Measurements from ENCODE around the gene UBALD2. TPM values are rescaled to one million over a fixed set of nuclear protein-coding genes. Genes with fewer than 3 reads are reported as not detected.
A peak's percentile ranks its signal among the peaks of the same experiment; 100 is the strongest.

UBALD2 gene
- total RNA-seq, 1 donor from 2014 or later = 26.4 TPM

- no peaks in the 10 kb centered on the region for H3K27me3 Mint-ChIP-seq (ENCODE audit: low read depth)
- peaks cover 17% of the 10 kb centered on the region for H3K4me1 Mint-ChIP-seq
- H3K9me3 Mint-ChIP-seq = no peaks in the 10 kb centered on the region
- H3K27ac Mint-ChIP-seq = no peak overlapping the region
- H3K4me3 Mint-ChIP-seq = no peak overlapping the region
- no peaks in the 10 kb centered on the region for H3K36me3 Mint-ChIP-seq
- no peak for TF ChIP-seq CTCF (IDR thresholded peaks at IDR 0.05; ENCODE audit: unreplicated experiment)
- DNase-seq (ENCODE audit: low spot score in 2 of 2, unreplicated experiment in 2 of 2) = no peak
Observed at GRCh38 chr17:76270127-76270592, 5.0 kb downstream of the UBALD2 start.

- Mint-ChIP-seq H3K4me3 (no peak overlapping the region), H3K27me3 (ENCODE audit: low read depth) (no peaks in the 10 kb centered on the region), H3K9me3 (no peaks in the 10 kb centered on the region), H3K27ac (peak overlapping the region; percentile 21), H3K4me1 (peaks cover 17% of the 10 kb centered on the region), H3K36me3 (no peaks in the 10 kb centered on the region)
- TF ChIP-seq CTCF (IDR thresholded peaks at IDR 0.05; ENCODE audit: unreplicated experiment) = no peak
- no peak for DNase-seq (ENCODE audit: low spot score in 2 of 2, unreplicated experiment in 2 of 2)
Observed at GRCh38 chr17:76270770-76271668, 5.9 kb downstream of the UBALD2 start.

- DNase-seq (ENCODE audit: low spot score in 2 of 2, unreplicated experiment in 2 of 2) = no peak
- Mint-ChIP-seq H3K36me3 (no peaks in the 10 kb centered on the region), H3K9me3 (no peaks in the 10 kb centered on the region), H3K27me3 (ENCODE audit: low read depth) (no peaks in the 10 kb centered on the region), H3K27ac (peak overlapping the region; percentile 59), H3K4me3 (no peak overlapping the region), H3K4me1 (peaks cover 19% of the 10 kb centered on the region)
- TF ChIP-seq CTCF (IDR thresholded peaks at IDR 0.05; ENCODE audit: unreplicated experiment) = no peak
Observed at GRCh38 chr17:76271669-76272540, 6.8 kb downstream of the UBALD2 start.

- Mint-ChIP-seq H3K4me3 (no peak overlapping the region), H3K9me3 (no peaks in the 10 kb centered on the region), H3K27me3 (ENCODE audit: low read depth) (no peaks in the 10 kb centered on the region), H3K36me3 (no peaks in the 10 kb centered on the region), H3K4me1 (peaks cover 20% of the 10 kb centered on the region), H3K27ac (peak overlapping the region; percentile 59)
- no peak for TF ChIP-seq CTCF (IDR thresholded peaks at IDR 0.05; ENCODE audit: unreplicated experiment)
- no peak for DNase-seq (ENCODE audit: low spot score in 2 of 2, unreplicated experiment in 2 of 2)
Observed at GRCh38 chr17:76272541-76273444, 7.6 kb downstream of the UBALD2 start.

Data from mesothelial cell of epicardium (in vitro differentiated cells).